HepG2 (cell line): ENCODE measurements around the gene RNFT1. TPM values are rescaled to one million over a fixed set of nuclear protein-coding genes. Genes with fewer than 3 reads are reported as not detected.

Experiments
- ARID2 ChIP-seq: sonication (generic); formaldehyde crosslinking; IDR thresholded peaks from 2 replicates; pipeline ENCODE4 v1.8.1; 2022; ENCODE audit warnings: mild to moderate bottlenecking, missing genetic modification reagents, borderline replicate concordance
- ATF5 ChIP-seq: sonication (generic); formaldehyde crosslinking; IDR thresholded peaks from 2 replicates; pipeline ENCODE4 v1.4.0; 2020; ENCODE audit warnings: mild to moderate bottlenecking, low read depth, missing genetic modification reagents
- DMTF1 ChIP-seq: sonication (generic); formaldehyde crosslinking; IDR thresholded peaks from 2 replicates; pipeline ENCODE4 v1.4.0; 2020; ENCODE audit warnings: mild to moderate bottlenecking, missing genetic modification reagents
- ELF4 ChIP-seq: sonication (generic); formaldehyde crosslinking; IDR thresholded peaks from 2 replicates; pipeline ENCODE4 v1.5.0; 2020; ENCODE audit warnings: missing genetic modification reagents, mild to moderate bottlenecking, moderate library complexity, borderline replicate concordance
- IRF2 ChIP-seq: IDR thresholded peaks from 2 replicates; pipeline ENCODE4 v1.6.1; 2018; ENCODE audit warnings: missing genetic modification reagents, missing compliant biosample characterization
- MED1 ChIP-seq: sonication (generic); formaldehyde crosslinking; IDR thresholded peaks from 2 replicates; pipeline ENCODE4 v1.4.0; 2020; ENCODE audit warnings: missing genetic modification reagents
- NFE2 ChIP-seq: sonication (generic); formaldehyde crosslinking; IDR thresholded peaks from 2 replicates; pipeline ENCODE4 v1.4.0; 2020; ENCODE audit warnings: missing genetic modification reagents
- PRPF4 ChIP-seq: fragments of 200-400 bp; formaldehyde crosslinking; IDR thresholded peaks from 2 replicates; pipeline ENCODE4 v1.6.1; 2016; ENCODE audit warnings: low read length, low read depth; ENCODE audit not compliant: poor library complexity, severe bottlenecking
- PTBP1 ChIP-seq: fragments of 200-400 bp; formaldehyde crosslinking; IDR thresholded peaks from 2 replicates; pipeline ENCODE4 v1.6.1; 2018; ENCODE audit warnings: low read length, low read depth; ENCODE audit not compliant: poor library complexity, severe bottlenecking
- SP1 ChIP-seq, 2 experiments: fragments of 450-650 bp in 1 of 2; sonication (generic) in 1 of 2; formaldehyde crosslinking in 1 of 2; IDR thresholded peaks; 2 replicates each; pipeline versions ENCODE4 v1.4.0 to v1.6.1; 2016 to 2020; ENCODE audit warnings: missing genetic modification reagents in 1 of 2
- SRY ChIP-seq: sonication (generic); formaldehyde crosslinking; IDR thresholded peaks from 2 replicates; pipeline ENCODE4 v1.8.0; 2022; ENCODE audit warnings: mild to moderate bottlenecking, missing genetic modification reagents
- STAT5B ChIP-seq: sonication (generic); formaldehyde crosslinking; IDR thresholded peaks from 2 replicates; pipeline ENCODE4 v1.4.0; 2020; ENCODE audit warnings: missing genetic modification reagents
- TFDP2 ChIP-seq: sonication (generic); formaldehyde crosslinking; IDR thresholded peaks from 2 replicates; pipeline ENCODE4 v1.4.0; 2020; ENCODE audit warnings: missing genetic modification reagents
- TRIM24 ChIP-seq: sonication (generic); formaldehyde crosslinking; IDR thresholded peaks from 2 replicates; pipeline ENCODE4 v1.8.0; 2022; ENCODE audit warnings: mild to moderate bottlenecking, missing genetic modification reagents
- ZBTB10 ChIP-seq: sonication (generic); formaldehyde crosslinking; IDR thresholded peaks from 2 replicates; pipeline ENCODE4 v1.4.0; 2020; ENCODE audit warnings: missing genetic modification reagents, borderline replicate concordance
- ZBTB43 ChIP-seq: sonication (generic); formaldehyde crosslinking; conservative IDR thresholded peaks from 2 replicates; pipeline ENCODE4 v1.4.0; 2020; ENCODE audit warnings: missing genetic modification reagents
- ZFP37 ChIP-seq: sonication (generic); formaldehyde crosslinking; IDR thresholded peaks from 2 replicates; pipeline ENCODE4 v1.4.0; 2020; ENCODE audit warnings: missing genetic modification reagents, borderline replicate concordance
- ZNF317 ChIP-seq: sonication (generic); formaldehyde crosslinking; IDR thresholded peaks from 2 replicates; pipeline ENCODE4 v1.5.0; 2020; ENCODE audit warnings: mild to moderate bottlenecking, missing genetic modification reagents
- ZNF567 ChIP-seq: sonication (generic); formaldehyde crosslinking; IDR thresholded peaks from 2 replicates; pipeline ENCODE4 v1.8.1; 2023; ENCODE audit warnings: mild to moderate bottlenecking, missing genetic modification reagents, borderline replicate concordance
- ZNF616 ChIP-seq: sonication (generic); formaldehyde crosslinking; IDR thresholded peaks from 2 replicates; pipeline ENCODE4 v1.5.0; 2020; ENCODE audit warnings: low read depth, mild to moderate bottlenecking, missing genetic modification reagents
- polyA plus RNA-seq, 8 experiments: library from polyadenylated mRNA; depleted of rRNA in 3 of 8; stranded (reverse) in 7 of 8; unstranded in 1 of 8; fragments of >200 nt; fragmentation: Illumina TruSeq in 4 of 8; extraction: Trizol in 4 of 8; gene quantifications; 2 replicates each; pipeline versions ENCODE4 v1.2.1 to v1.2.3, GENCODE V29; 2011 to 2016; ENCODE audit warnings: low read depth in 4 of 8, missing spikeins in 1 of 8, mixed read lengths in 1 of 8; ENCODE audit not compliant: insufficient read depth in 1 of 8
- total RNA-seq, 5 experiments: library from RNA; depleted of rRNA; stranded (reverse); fragments of >200 nt; fragmentation: Illumina TruSeq; extraction: Trizol; gene quantifications; 2 replicates each; pipeline ENCODE4 v1.2.3, GENCODE V29; 2016; ENCODE audit warnings: low read depth in 1 of 5

Gene RNFT1
- total and polyA plus RNA-seq, 2 of the 13 experiments (the other 11 are each of a cell fraction or from before 2014, with no cell fraction given), result 19.1 to 22.1 TPM

GRCh38 chr17:59964482-59965328 is at the start of gene RNFT1 (continued):
- no peak for TF ChIP-seq ZNF317 (CRISPR knock-in tag)
- TF ChIP-seq SP1 (IDR thresholded peaks at IDR 0.05), result no peak
- TF ChIP-seq SP1 (CRISPR knock-in tag; IDR thresholded peaks at IDR 0.05), result peak; percentile 65; the same call in 1 of the 2 replicates
- peak; percentile 39; the same call in 1 of the 2 replicates for TF ChIP-seq ZNF567 (CRISPR knock-in tag)
- TF ChIP-seq TFDP2, result peak; percentile 46
- 0 out of 2 replicates have a peak, but pooled peaks have one; percentile 54 for TF ChIP-seq ARID2 (CRISPR knock-in tag)
- TF ChIP-seq ATF5, result no peak
- no peak; the same call in 1 of the 2 replicates for TF ChIP-seq ZFP37 (CRISPR knock-in tag)
- peak; percentile 7; the same call in 1 of the 2 replicates for TF ChIP-seq ZBTB10 (CRISPR knock-in tag)
- peak; percentile 35 for TF ChIP-seq SRY (CRISPR knock-in tag)
- TF ChIP-seq TRIM24 (CRISPR knock-in tag), result no peak
- 0 out of 2 replicates have a peak, but pooled peaks have one; percentile 18 for TF ChIP-seq IRF2
- no peak for TF ChIP-seq PRPF4
- peak; percentile 66; the same call in 1 of the 2 replicates for TF ChIP-seq ZNF616
- TF ChIP-seq ELF4, result peak; percentile 84; the same call in 1 of the 2 replicates
- TF ChIP-seq DMTF1 (CRISPR knock-in tag), result 0 out of 2 replicates have a peak, but pooled peaks have one; percentile 39
- no peak for TF ChIP-seq ZBTB43 (CRISPR knock-in tag)
- no peak for TF ChIP-seq NFE2 (CRISPR knock-in tag)
- peak; percentile 60; the same call in 1 of the 2 replicates for TF ChIP-seq MED1 (CRISPR knock-in tag)
- peak; percentile 14; the same call in 1 of the 2 replicates for TF ChIP-seq STAT5B
- peak; percentile 44 for TF ChIP-seq PTBP1
